ENCODE measurements around the gene ENPP1. TPM values are rescaled to one million over a fixed set of nuclear protein-coding genes. Genes with fewer than 3 reads are reported as not detected.

ENPP1 gene
- total and polyA plus RNA-seq, 2 donors (not counting 3 experiments of a cell fraction or from before 2014, with no cell fraction given): 0.36 to 1.4 TPM

DNA sequence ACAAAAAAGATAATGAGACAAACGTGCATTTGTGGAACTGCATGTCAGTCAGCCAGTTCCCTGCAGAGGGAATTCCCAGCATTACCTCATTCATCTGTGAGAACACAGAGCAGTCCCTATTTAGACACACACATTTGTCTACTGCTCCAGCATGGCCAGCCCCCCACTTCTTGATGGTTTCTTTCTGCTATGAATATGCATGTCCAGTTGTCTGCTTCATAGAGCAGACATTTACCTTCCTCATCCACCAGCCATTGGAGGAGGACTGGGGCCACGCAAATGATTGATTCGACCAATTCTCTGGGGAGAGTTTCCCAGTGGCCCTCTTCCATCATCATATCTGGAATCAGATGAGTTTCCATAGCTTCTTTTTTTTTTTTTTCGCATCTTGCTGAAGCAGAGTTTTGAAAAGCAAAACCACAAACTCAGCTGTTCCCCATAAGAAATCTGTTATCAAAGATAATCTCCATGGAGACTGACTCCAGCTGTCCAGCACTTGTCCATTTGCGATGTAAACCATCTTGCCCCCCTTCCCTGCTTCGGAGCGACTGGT, 11.8 kb downstream of the ENPP1 start:
- H3K4me2 ChIP-seq (ENCODE audit: insufficient read depth, low read length): no peak overlapping the region
- no TSS peak for BruUV-seq (replicated peaks)
- CTCF ChIA-PET: no interaction called here

More for the DNA sequence above, 11.8 kb downstream of the ENPP1 start:
- H3K27me3 ChIP-seq (ENCODE audit: control insufficient read depth in 2 of 2, insufficient read depth in 2 of 2, low read length in 2 of 2): peaks cover 0 to 4% of the 10 kb centered on the region in 2 experiments
- FAIRE-seq (no peak), DNase-seq (ENCODE audit: low read depth, low spot score) (no peak)
- H3K9me3 ChIP-seq (replicated peaks; ENCODE audit: control insufficient read depth, insufficient read depth, low read length): no peaks in the 10 kb centered on the region
- TF ChIP-seq FOS (IDR thresholded peaks at IDR 0.05; ENCODE audit: borderline replicate concordance, insufficient read depth, low read length): no peak
- TF ChIP-seq POLR2AphosphoS5 (IDR thresholded peaks at IDR 0.05; ENCODE audit: insufficient read depth, low read depth, low read length): no peak
- TF ChIP-seq JUN (IDR thresholded peaks at IDR 0.05; ENCODE audit: borderline replicate concordance, insufficient read depth, insufficient read length, low read depth): no peak
- TF ChIP-seq, protein P1, sequence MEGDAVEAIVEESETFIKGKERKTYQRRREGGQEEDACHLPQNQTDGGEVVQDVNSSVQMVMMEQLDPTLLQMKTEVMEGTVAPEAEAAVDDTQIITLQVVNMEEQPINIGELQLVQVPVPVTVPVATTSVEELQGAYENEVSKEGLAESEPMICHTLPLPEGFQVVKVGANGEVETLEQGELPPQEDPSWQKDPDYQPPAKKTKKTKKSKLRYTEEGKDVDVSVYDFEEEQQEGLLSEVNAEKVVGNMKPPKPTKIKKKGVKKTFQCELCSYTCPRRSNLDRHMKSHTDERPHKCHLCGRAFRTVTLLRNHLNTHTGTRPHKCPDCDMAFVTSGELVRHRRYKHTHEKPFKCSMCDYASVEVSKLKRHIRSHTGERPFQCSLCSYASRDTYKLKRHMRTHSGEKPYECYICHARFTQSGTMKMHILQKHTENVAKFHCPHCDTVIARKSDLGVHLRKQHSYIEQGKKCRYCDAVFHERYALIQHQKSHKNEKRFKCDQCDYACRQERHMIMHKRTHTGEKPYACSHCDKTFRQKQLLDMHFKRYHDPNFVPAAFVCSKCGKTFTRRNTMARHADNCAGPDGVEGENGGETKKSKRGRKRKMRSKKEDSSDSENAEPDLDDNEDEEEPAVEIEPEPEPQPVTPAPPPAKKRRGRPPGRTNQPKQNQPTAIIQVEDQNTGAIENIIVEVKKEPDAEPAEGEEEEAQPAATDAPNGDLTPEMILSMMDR (IDR thresholded peaks at IDR 0.05; ENCODE audit: extremely low read depth in 1 of 2, insufficient read depth in 1 of 2, low read depth in 1 of 2, low read length in 2 of 2): no peak
- no peak for TF ChIP-seq POLR2A (IDR thresholded peaks at IDR 0.05; ENCODE audit: low read depth, low read length)
- TF ChIP-seq GATA2 (IDR thresholded peaks at IDR 0.05; ENCODE audit: insufficient read depth, insufficient read length, low read depth, low read length): no peak
- TF ChIP-seq MYC (IDR thresholded peaks at IDR 0.05; ENCODE audit: low read depth, low read length): no peak
- no peak for TF ChIP-seq EZH2 (IDR thresholded peaks at IDR 0.05; ENCODE audit: borderline replicate concordance, low read depth, low read length, severe bottlenecking)
- TF ChIP-seq, protein P2, sequence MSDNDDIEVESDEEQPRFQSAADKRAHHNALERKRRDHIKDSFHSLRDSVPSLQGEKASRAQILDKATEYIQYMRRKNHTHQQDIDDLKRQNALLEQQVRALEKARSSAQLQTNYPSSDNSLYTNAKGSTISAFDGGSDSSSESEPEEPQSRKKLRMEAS (IDR thresholded peaks at IDR 0.05; ENCODE audit: insufficient read depth, insufficient read length): no peak
- POLR2A ChIA-PET: no interaction called here
- no peaks in the 10 kb centered on the region for H3K36me3 ChIP-seq (ENCODE audit: control insufficient read depth in 2 of 2, extremely low read depth in 1 of 2, insufficient read depth in 2 of 2, low read length in 2 of 2)
- H3K4me3 ChIP-seq (replicated peaks in 1 of 3; ENCODE audit: insufficient read depth in 1 of 3, low read depth in 1 of 3, low read length in 3 of 3): no peak overlapping the region
- H3K9ac ChIP-seq (replicated peaks; ENCODE audit: extremely low read depth, insufficient read depth, low read length): no peak overlapping the region
- no peaks in the 10 kb centered on the region for H3K4me1 ChIP-seq (ENCODE audit: control insufficient read depth, extremely low read depth, insufficient read depth, low read length)
- H2AFZ ChIP-seq (ENCODE audit: low read depth, low read length): no peak overlapping the region
- no peak overlapping the region for H3K27ac ChIP-seq (ENCODE audit: insufficient read depth, low read depth, low read length)
- dilution Hi-C loops (cut with MboI; ENCODE audit: extremely low pct_ligation_motif_present, low sequenced_read_pairs) (no loop called here), intact Hi-C loops (cut with micrococcal nuclease) (no loop called here)
- no peaks in the 10 kb centered on the region for H3K79me2 ChIP-seq (ENCODE audit: control insufficient read depth, insufficient read depth, low read length)
- H3K9me1 ChIP-seq (replicated peaks; ENCODE audit: control insufficient read depth, extremely low read depth, insufficient read depth, low read length): no peaks in the 10 kb centered on the region
- no peaks in the 10 kb centered on the region for H4K20me1 ChIP-seq (replicated peaks; ENCODE audit: control insufficient read depth, extremely low read depth, insufficient read depth, low read length)
